Endothelial cell of umbilical vein (primary cell): ENCODE data around the gene APBB1. TPM values are rescaled to one million over a fixed set of nuclear protein-coding genes. Genes with fewer than 3 reads are reported as not detected.

Experiments
- BruUV-seq: library from RNA; stranded (reverse); fragments of 400-500 nt; replicated peaks from 2 replicates; lab custom pipeline; 2021; lab: Mats Ljungman, UMichigan
- CTCF ChIA-PET: fragments of 300-600, 350-600 bp; sonication (Branson Sonifier 250); formaldehyde crosslinking; loops from one replicate; lab custom pipeline; 2021; ENCODE audit warnings: antibody characterized with exemption, inconsistent platforms; lab: Charles Lee
- POLR2A ChIA-PET: fragments of 300-600, 350-600 bp; sonication (Branson Sonifier 250); formaldehyde crosslinking; loops from one replicate; lab custom pipeline; 2021; ENCODE audit warnings: antibody characterized with exemption, inconsistent platforms; lab: Charles Lee
- DNase-seq: peaks from one replicate; pipeline ENCODE4 v3.0.0-alpha.2; 2011; ENCODE audit warnings: low read depth, low spot score
- FAIRE-seq: peaks from 2 replicates; lab custom pipeline; 2011; peaks lifted over from hg19 to GRCh38; lab: Jason Lieb, UNC
- H2AFZ ChIP-seq: 2 replicates; pipeline ENCODE4 v1.6.0; 2012; ENCODE audit warnings: low read depth, low read length, control low read depth, inconsistent platforms
- H3K27ac ChIP-seq: 2 replicates; pipeline ENCODE4 v1.5.1; 2011; ENCODE audit warnings: low read depth, mild to moderate bottlenecking, control low read depth, low read length, moderate library complexity; ENCODE audit not compliant: insufficient read depth
- H3K27me3 ChIP-seq, 2 experiments: 2 replicates each; pipeline versions ENCODE4 v1.6.0 to v1.6.1; 2011; ENCODE audit warnings: low read length in 2 of 2, mixed read lengths in 1 of 2; ENCODE audit not compliant: control insufficient read depth in 2 of 2, insufficient read depth in 2 of 2
- H3K36me3 ChIP-seq, 2 experiments: 2 replicates in 1 of 2; 3 replicates in 1 of 2; pipeline ENCODE4 v1.5.1; 2011; ENCODE audit warnings: low read length in 2 of 2, mild to moderate bottlenecking in 1 of 2, moderate library complexity in 1 of 2; ENCODE audit not compliant: control insufficient read depth in 2 of 2, insufficient read depth in 2 of 2; ENCODE audit errors: extremely low read depth in 1 of 2
- H3K4me1 ChIP-seq: 3 replicates; pipeline ENCODE4 v1.5.1; 2011; ENCODE audit warnings: mild to moderate bottlenecking, low read length; ENCODE audit not compliant: control insufficient read depth, insufficient read depth; ENCODE audit errors: extremely low read depth
- H3K4me2 ChIP-seq: 2 replicates; pipeline ENCODE4 v1.6.1; 2011; ENCODE audit warnings: low read length, control low read depth, mixed read lengths; ENCODE audit not compliant: insufficient read depth
- H3K4me3 ChIP-seq, 3 experiments: fragments of 200-600 bp in 1 of 3; sonication (generic), shearing (Covaris generic) in 1 of 3; replicated peaks in 1 of 3; 2 replicates each; pipeline ENCODE4 v1.5.1; 2011 to 2016; ENCODE audit warnings: control low read depth in 3 of 3, low read length in 3 of 3, mild to moderate bottlenecking in 2 of 3, inconsistent platforms in 1 of 3, low read depth in 1 of 3, moderate library complexity in 1 of 3; ENCODE audit not compliant: insufficient read depth in 1 of 3
- H3K79me2 ChIP-seq: 2 replicates; pipeline ENCODE4 v1.6.0; 2012; ENCODE audit warnings: low read length, inconsistent platforms; ENCODE audit not compliant: control insufficient read depth, insufficient read depth
- H3K9ac ChIP-seq: replicated peaks from 2 replicates; pipeline ENCODE3; 2011; ENCODE audit warnings: low read length, control low read depth; ENCODE audit not compliant: insufficient read depth; ENCODE audit errors: extremely low read depth
- H3K9me1 ChIP-seq: replicated peaks from 3 replicates; pipeline ENCODE4 v1.6.0; 2011; ENCODE audit warnings: mild to moderate bottlenecking, low read length; ENCODE audit not compliant: control insufficient read depth, insufficient read depth; ENCODE audit errors: extremely low read depth
- H3K9me3 ChIP-seq: replicated peaks from 2 replicates; pipeline ENCODE4 v1.5.1; 2012; ENCODE audit warnings: low read length, inconsistent platforms; ENCODE audit not compliant: control insufficient read depth, insufficient read depth
- H4K20me1 ChIP-seq: replicated peaks from 2 replicates; pipeline ENCODE3; 2011; ENCODE audit warnings: mild to moderate bottlenecking, low read length; ENCODE audit not compliant: control insufficient read depth, insufficient read depth; ENCODE audit errors: extremely low read depth
- CTCF ChIP-seq, 2 donors: IDR thresholded peaks; 1 replicate in 1 of 2; 2 replicates in 1 of 2; pipeline ENCODE4 v1.5.1; 2011; ENCODE audit warnings: low read length in 2 of 2, mild to moderate bottlenecking in 2 of 2, moderate library complexity in 2 of 2, control low read depth in 1 of 2, inconsistent platforms in 1 of 2, low read depth in 1 of 2; ENCODE audit not compliant: insufficient read depth in 1 of 2; ENCODE audit errors: extremely low read depth in 1 of 2
- FOS ChIP-seq: IDR thresholded peaks from 2 replicates; pipeline ENCODE4 v1.6.1; 2011; ENCODE audit warnings: mild to moderate bottlenecking, low read length, moderate library complexity, borderline replicate concordance; ENCODE audit not compliant: insufficient read depth
- GATA2 ChIP-seq: IDR thresholded peaks from 2 replicates; pipeline ENCODE4 v1.7.0; 2011; ENCODE audit warnings: low read depth, mild to moderate bottlenecking, moderate library complexity, mixed read lengths, low read length; ENCODE audit not compliant: insufficient read length, insufficient read depth
- JUN ChIP-seq: IDR thresholded peaks from 2 replicates; pipeline ENCODE4 v1.6.1; 2011; ENCODE audit warnings: borderline replicate concordance, low read depth; ENCODE audit not compliant: insufficient read length, insufficient read depth
- MYC ChIP-seq: IDR thresholded peaks from one replicate; pipeline ENCODE4 v1.6.1; 2011; ENCODE audit warnings: mild to moderate bottlenecking, low read depth, low read length
- POLR2AphosphoS5 ChIP-seq: IDR thresholded peaks from 2 replicates; pipeline ENCODE4 v1.6.1; 2012; ENCODE audit warnings: low read depth, mild to moderate bottlenecking, control low read depth, low read length, moderate library complexity; ENCODE audit not compliant: insufficient read depth
- dilution Hi-C: fragments of 300-500 bp; cut with MboI; formaldehyde crosslinking; loops from one replicate; pipeline ENCODE4 v1.15.0; 2019; ENCODE audit warnings: low sequenced_read_pairs; ENCODE audit not compliant: extremely low pct_ligation_motif_present
- intact Hi-C: fragments of 100-400 bp; cut with micrococcal nuclease; formaldehyde crosslinking; loops from one replicate; pipeline ENCODE4 v1.10.0; 2022
- polyA plus RNA-seq, 4 experiments: library from polyadenylated mRNA; depleted of rRNA in 3 of 4; stranded (reverse) in 3 of 4; unstranded in 1 of 4; fragments of >200 nt; gene quantifications; 2 replicates each; pipeline versions ENCODE4 v1.2.1 to v1.2.3, GENCODE V29; 2011 to 2012; ENCODE audit warnings: missing spikeins in 1 of 4
- total RNA-seq: library from RNA; stranded (reverse); gene quantifications from 2 replicates; pipeline ENCODE4 v1.2.3, GENCODE V29; 2021

Gene APBB1
- total and polyA plus RNA-seq, 2 donors (not counting 3 experiments of a cell fraction or from before 2014, with no cell fraction given): 48.0 to 63.5 TPM

GRCh38 chr11:6414874-6415328 lies 4.0 kb downstream of the APBB1 start:
- dilution Hi-C loops: no loop called here
- no peaks in the 10 kb centered on the region for H3K9me1 ChIP-seq
- DNase-seq (no peak), FAIRE-seq (no peak)
- ChIA-PET POLR2A (no interaction called here), CTCF (no interaction called here)
- peaks cover 10% of the 10 kb centered on the region for H3K4me1 ChIP-seq
- BruUV-seq: no TSS peak
- H3K36me3 ChIP-seq: peaks cover 0 to 6% of the 10 kb centered on the region in 2 experiments
- no peaks in the 10 kb centered on the region for H4K20me1 ChIP-seq
- no peaks in the 10 kb centered on the region for H3K27me3 ChIP-seq
- no peak overlapping the region for H3K4me2 ChIP-seq
- no peak overlapping the region for H3K4me3 ChIP-seq
- no peak overlapping the region for H2AFZ ChIP-seq
- no peak overlapping the region for H3K9ac ChIP-seq
- H3K27ac ChIP-seq: no peak overlapping the region
- TF ChIP-seq JUN: no peak
- no peak for TF ChIP-seq MYC
- no peak for TF ChIP-seq CTCF (IDR thresholded peaks at IDR 0.05; ENCODE audit: extremely low read depth in 1 of 2, insufficient read depth in 1 of 2, low read depth in 1 of 2, low read length in 2 of 2)
- no peak for TF ChIP-seq POLR2AphosphoS5
- no peak for TF ChIP-seq GATA2
- no peak for TF ChIP-seq FOS
- intact Hi-C loops: no loop called here
- no peaks in the 10 kb centered on the region for H3K79me2 ChIP-seq
- no peaks in the 10 kb centered on the region for H3K9me3 ChIP-seq
